NOMO-1 treated with DMSO at 0.1 percent for 48 hours (cell line): ENCODE data around the gene RAB17.

Source experiments
- DNase-seq: peaks from one replicate; lab custom pipeline; 2025; ENCODE audit not compliant: unreplicated experiment; lab: John Stamatoyannopoulos, UW

The RAB17 gene

GRCh38 chr2:237581326-237581725 is 9.2 kb downstream of the RAB17 start:
- DNase-seq = no peak

- no peak for DNase-seq
Measured at GRCh38 chr2:237577956-237578870, 12.3 kb downstream of the RAB17 start.

GRCh38 chr2:237577458-237577857 is 13.1 kb downstream of the RAB17 start:
- DNase-seq = no peak

GRCh38 chr2:237576974-237577373 is 13.6 kb downstream of the RAB17 start:
- no peak for DNase-seq

- DNase-seq = no peak
Measured at GRCh38 chr2:237575869-237576862, 14.4 kb downstream of the RAB17 start.

- no peak for DNase-seq
Measured at GRCh38 chr2:237574894-237575868, 15.4 kb downstream of the RAB17 start.

GRCh38 chr2:237574467-237574866 is 16.1 kb downstream of the RAB17 start:
- DNase-seq = no peak

- DNase-seq = no peak
Measured at GRCh38 chr2:237573721-237574415, 16.7 kb downstream of the RAB17 start.

GRCh38 chr2:237572742-237573101 is 17.8 kb downstream of the RAB17 start:
- DNase-seq = no peak

- DNase-seq = peak; percentile 83
Measured at GRCh38 chr2:237572021-237572741, 18.4 kb downstream of the RAB17 start.

GRCh38 chr2:237571551-237571950 is 19.0 kb downstream of the RAB17 start:
- no peak for DNase-seq

GRCh38 chr2:237570776-237571335 is 19.7 kb downstream of the RAB17 start:
- DNase-seq = no peak

- no peak for DNase-seq
Measured at GRCh38 chr2:237569896-237570295, 20.6 kb downstream of the RAB17 start.

GRCh38 chr2:237569041-237569440 is 21.5 kb downstream of the RAB17 start:
- DNase-seq = no peak

- DNase-seq = no peak
Measured at GRCh38 chr2:237568121-237568660, 22.3 kb downstream of the RAB17 start.

GRCh38 chr2:237567276-237568029 is 23.1 kb downstream of the RAB17 start:
- no peak for DNase-seq

GRCh38 chr2:237566401-237567235 is 23.9 kb downstream of the RAB17 start, which contains the start of gene PRLH:
TSS of gene PRLH (plus strand) at chr2:237566574. CDS start at chr2:237566574, 0 bp downstream.
- no peak for DNase-seq
